Measurements from ENCODE around the gene LPCAT1.
A peak's percentile ranks its signal among the peaks of the same experiment; 100 is the strongest.

LPCAT1 gene

DNA sequence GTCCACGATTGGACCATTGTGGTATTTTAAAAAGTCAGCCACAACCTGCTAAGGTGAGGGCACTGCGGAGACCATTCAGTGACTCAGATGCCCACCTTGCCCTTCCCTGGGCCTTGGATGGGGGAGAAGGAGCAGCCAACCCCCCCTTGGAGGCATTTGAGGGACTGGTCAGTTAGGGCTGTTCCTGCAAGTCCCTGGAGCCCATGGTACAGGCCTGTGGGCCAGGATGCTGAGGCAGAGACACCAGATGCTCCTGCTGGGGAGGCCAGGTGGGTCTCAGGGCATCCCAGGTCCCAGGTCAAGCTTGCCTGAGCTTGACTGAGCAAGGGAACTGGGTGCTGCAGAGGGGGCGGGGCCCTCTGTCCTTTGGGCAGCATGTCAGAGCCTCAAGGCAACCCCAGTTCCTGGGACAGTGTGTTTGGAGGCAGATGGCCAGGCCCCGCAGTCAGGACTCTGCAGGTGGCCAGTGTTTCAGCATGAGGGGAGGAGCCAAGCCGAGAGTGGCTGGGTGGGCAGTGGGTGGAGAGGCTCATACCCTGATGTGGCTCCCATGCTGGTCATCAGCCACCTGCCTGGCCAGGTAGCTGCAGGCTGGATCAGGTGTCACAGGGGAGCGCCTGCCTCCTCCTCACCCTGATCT lies 106.1 kb downstream of the LPCAT1 start:
- H3K27ac ChIP-seq, result no peak overlapping the region
- intact Hi-C loops (cut with DNase I; ENCODE audit: low total_unique reads), result no loop called here
- peaks cover 0 to 20% of the 10 kb centered on the region in 2 donors for H3K27me3 ChIP-seq
- TF ChIP-seq, protein P1, sequence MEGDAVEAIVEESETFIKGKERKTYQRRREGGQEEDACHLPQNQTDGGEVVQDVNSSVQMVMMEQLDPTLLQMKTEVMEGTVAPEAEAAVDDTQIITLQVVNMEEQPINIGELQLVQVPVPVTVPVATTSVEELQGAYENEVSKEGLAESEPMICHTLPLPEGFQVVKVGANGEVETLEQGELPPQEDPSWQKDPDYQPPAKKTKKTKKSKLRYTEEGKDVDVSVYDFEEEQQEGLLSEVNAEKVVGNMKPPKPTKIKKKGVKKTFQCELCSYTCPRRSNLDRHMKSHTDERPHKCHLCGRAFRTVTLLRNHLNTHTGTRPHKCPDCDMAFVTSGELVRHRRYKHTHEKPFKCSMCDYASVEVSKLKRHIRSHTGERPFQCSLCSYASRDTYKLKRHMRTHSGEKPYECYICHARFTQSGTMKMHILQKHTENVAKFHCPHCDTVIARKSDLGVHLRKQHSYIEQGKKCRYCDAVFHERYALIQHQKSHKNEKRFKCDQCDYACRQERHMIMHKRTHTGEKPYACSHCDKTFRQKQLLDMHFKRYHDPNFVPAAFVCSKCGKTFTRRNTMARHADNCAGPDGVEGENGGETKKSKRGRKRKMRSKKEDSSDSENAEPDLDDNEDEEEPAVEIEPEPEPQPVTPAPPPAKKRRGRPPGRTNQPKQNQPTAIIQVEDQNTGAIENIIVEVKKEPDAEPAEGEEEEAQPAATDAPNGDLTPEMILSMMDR (IDR thresholded peaks at IDR 0.05), result no peak
- H3K4me3 ChIP-seq, result no peak overlapping the region
- H3K36me3 ChIP-seq, result no peaks in the 10 kb centered on the region
- peak; percentile 17 to 57 for DNase-seq
- H3K4me1 ChIP-seq, result no peaks in the 10 kb centered on the region
- no peaks in the 10 kb centered on the region for H3K9me3 ChIP-seq

DNA sequence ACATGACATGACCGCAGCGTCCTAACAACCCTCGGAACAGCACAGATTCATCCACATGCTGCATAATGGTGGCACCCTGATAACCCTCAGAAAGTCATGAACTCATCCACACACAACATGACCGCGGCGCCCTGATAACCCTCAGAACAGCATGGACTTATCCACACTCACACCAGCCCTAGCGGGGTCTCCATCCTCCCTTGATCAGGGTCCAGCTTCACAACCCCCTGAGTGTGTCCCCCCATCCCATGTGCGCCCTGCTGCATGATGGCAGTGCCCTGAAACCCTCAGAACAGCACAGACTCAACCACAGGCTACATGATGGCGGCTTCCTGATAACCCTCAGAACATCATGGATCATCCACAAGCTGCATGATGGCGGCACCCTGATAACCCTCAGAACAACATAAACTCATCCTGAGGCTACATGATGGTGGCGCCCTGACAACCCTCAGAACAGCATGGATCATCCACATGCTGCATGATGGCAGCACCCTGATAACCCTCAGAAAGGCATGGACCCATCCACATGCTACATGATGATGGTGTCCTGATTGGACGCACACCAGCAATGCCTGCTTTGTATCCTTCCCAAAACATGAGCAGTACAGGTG lies 106.8 kb downstream of the LPCAT1 start:
- DNase-seq, result peak; percentile 20 to 25
- Histone ChIP-seq H3K36me3 (no peaks in the 10 kb centered on the region), H3K4me1 (no peaks in the 10 kb centered on the region), H3K27ac (no peak overlapping the region), H3K4me3 (no peak overlapping the region), H3K27me3 (peaks cover 0 to 26% of the 10 kb centered on the region in 2 donors), H3K9me3 (no peaks in the 10 kb centered on the region)
- TF ChIP-seq, protein P1 (IDR thresholded peaks at IDR 0.05), result no peak
- intact Hi-C loops (cut with DNase I; ENCODE audit: low total_unique reads), result no loop called here

DNA sequence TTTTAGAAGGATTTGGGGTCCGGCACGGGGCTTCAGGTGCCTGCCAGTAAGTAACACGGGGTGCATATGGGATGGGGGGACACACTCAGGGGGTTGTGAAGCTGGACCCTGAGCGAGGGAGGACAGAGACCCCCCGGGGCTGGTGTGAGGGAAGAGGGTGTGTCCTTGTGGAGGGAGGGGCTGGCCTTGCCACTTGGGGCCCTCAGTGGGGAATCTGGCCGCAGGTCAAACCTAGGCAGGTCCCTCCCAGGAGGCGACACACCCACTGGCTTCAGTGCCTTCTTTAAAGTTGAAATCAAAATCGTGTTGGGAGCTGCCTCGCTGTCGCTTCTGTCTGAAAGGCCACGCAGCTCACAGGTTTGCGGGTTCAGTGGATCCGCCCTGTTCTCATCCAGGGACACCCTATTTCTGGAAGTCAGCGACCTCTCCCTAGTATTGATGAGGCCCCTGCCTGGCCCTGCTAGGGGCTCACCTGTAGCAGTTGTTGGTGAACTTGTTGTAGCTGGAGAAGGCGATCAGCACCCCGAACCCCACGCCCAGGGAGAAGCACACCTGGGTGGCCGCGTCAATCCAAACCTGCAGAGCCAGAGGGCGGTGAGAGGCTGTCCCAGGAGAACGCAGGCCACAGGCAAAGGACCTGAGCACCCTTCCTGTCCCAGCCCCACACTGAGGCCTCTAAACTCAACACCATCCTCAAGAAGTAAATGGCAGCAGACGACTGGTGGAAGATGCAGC lies 108.0 kb downstream of the LPCAT1 start:
- Histone ChIP-seq H3K27ac (no peak overlapping the region), H3K4me3 (no peak overlapping the region), H3K9me3 (no peaks in the 10 kb centered on the region), H3K27me3 (peaks cover 0 to 27% of the 10 kb centered on the region in 2 donors), H3K4me1 (no peaks in the 10 kb centered on the region), H3K36me3 (no peaks in the 10 kb centered on the region)
- DNase-seq, result peak; percentile 10 to 38
- TF ChIP-seq, protein P1 (IDR thresholded peaks at IDR 0.05), result no peak
- intact Hi-C loops (cut with DNase I; ENCODE audit: low total_unique reads), result no loop called here

DNA sequence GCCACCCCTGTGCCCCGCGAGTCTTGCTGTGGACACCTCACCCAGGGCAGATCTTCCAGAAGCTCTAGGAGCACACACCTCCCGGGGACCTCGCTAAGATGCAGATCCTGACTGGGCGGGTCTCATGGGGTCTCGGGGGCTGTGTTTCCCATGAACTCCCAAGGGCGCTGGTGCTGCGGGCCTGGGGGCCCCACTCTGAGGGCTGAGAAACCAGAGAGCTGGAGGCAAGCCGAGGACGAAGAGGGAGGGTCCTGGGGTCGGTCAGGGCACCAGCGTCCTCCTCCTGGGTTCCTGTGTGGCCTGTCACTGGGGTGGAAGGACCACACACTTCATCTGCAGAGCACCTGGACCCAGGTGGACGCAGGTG lies 108.7 kb downstream of the LPCAT1 start:
- Histone ChIP-seq H3K4me1 (no peaks in the 10 kb centered on the region), H3K9me3 (no peaks in the 10 kb centered on the region), H3K27ac (no peak overlapping the region), H3K36me3 (no peaks in the 10 kb centered on the region), H3K4me3 (no peak overlapping the region), H3K27me3 (peaks cover 0 to 33% of the 10 kb centered on the region in 2 donors)
- TF ChIP-seq, protein P1 (IDR thresholded peaks at IDR 0.05), result no peak
- intact Hi-C loops (cut with DNase I; ENCODE audit: low total_unique reads), result no loop called here
- DNase-seq, result no peak

GRCh38 chr5:1414311-1415058 lies 109.3 kb downstream of the LPCAT1 start:
- Histone ChIP-seq H3K36me3 (no peaks in the 10 kb centered on the region), H3K4me1 (no peaks in the 10 kb centered on the region), H3K4me3 (no peak overlapping the region), H3K27me3 (peaks cover 0 to 38% of the 10 kb centered on the region in 2 donors), H3K9me3 (no peaks in the 10 kb centered on the region), H3K27ac (no peak overlapping the region)
- TF ChIP-seq, protein P1 (IDR thresholded peaks at IDR 0.05), result no peak
- intact Hi-C loops (cut with DNase I; ENCODE audit: low total_unique reads), result no loop called here
- DNase-seq, result no peak

Measured in tibial artery (tissue), 4 donors.